DMS153 treated with DMSO at 0.1 percent for 48 hours (cell line): ENCODE results near the gene AARS2.

Experiments used
- DNase-seq: peaks from one replicate; lab custom pipeline; 2025; ENCODE audit not compliant: unreplicated experiment; lab: John Stamatoyannopoulos, UW

The AARS2 gene

DNA sequence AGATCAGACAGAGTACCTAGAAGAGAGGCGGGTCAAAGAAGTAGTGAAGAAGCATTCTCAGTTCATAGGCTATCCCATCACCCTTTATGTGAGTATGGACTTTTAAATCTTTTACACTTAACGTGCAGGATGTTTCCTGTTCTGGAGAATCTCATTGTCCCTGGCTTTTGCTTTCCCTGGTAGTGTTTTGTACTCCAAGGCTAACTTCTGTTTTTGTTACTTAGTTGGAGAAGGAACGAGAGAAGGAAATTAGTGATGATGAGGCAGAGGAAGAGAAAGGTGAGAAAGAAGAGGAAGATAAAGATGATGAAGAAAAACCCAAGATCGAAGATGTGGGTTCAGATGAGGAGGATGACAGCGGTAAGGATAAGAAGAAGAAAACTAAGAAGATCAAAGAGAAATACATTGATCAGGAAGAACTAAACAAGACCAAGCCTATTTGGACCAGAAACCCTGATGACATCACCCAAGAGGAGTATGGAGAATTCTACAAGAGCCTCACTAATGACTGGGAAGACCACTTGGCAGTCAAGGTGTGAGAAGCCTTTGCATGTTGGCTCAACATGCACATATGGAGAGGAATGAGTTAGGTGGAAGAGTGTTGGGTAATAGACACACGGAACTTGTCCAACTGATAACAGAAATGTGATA, 63.0 kb downstream of the AARS2 start:
- DNase-seq, result no peak
